SU-DHL-6 (cell line): Measurements from ENCODE around the gene GSTT4.

Experiments used
- H2AFZ ChIP-seq: fragments of 200-600 bp; sonication (generic); 2 replicates; pipeline ENCODE4 v1.6.1; 2014; ENCODE audit warnings: low read depth, mild to moderate bottlenecking, moderate library complexity, mixed read lengths, antibody characterized with exemption, low read length; ENCODE audit not compliant: severe bottlenecking
- H3F3A ChIP-seq: fragments of 200-600 bp; shearing (Covaris generic); 2 replicates; pipeline ENCODE4 v1.6.0; 2016; ENCODE audit warnings: antibody characterized with exemption, mild to moderate bottlenecking; ENCODE audit not compliant: insufficient read depth
- H3K27ac ChIP-seq: fragments of 200-600 bp; sonication (generic); 2 replicates; pipeline ENCODE4 v1.5.1; 2016; ENCODE audit warnings: low read depth, mild to moderate bottlenecking, low read length, moderate library complexity, mixed read lengths
- H3K27me3 ChIP-seq: fragments of 200-600 bp; sonication (generic), shearing (Covaris generic); 2 replicates; pipeline ENCODE4 v1.6.0; 2014; ENCODE audit warnings: mild to moderate bottlenecking, low read length
- H3K36me3 ChIP-seq: fragments of 200-600 bp; sonication (generic); 2 replicates; pipeline ENCODE4 v1.6.1; 2014; ENCODE audit warnings: mild to moderate bottlenecking, low read length, mixed read lengths
- H3K4me2 ChIP-seq: fragments of 300-600, 200-600 bp; shearing (Covaris generic), sonication (generic); 2 replicates; pipeline ENCODE4 v1.6.0; 2014; ENCODE audit warnings: low read length, low read depth, mild to moderate bottlenecking; ENCODE audit not compliant: poor library complexity, severe bottlenecking
- H3K4me3 ChIP-seq: fragments of 200-600 bp; sonication (generic); 2 replicates; pipeline ENCODE4 v1.5.1; 2014; ENCODE audit warnings: antibody characterized with exemption, low read length, mild to moderate bottlenecking, mixed read lengths; ENCODE audit not compliant: insufficient read depth, poor library complexity, severe bottlenecking
- H3K79me2 ChIP-seq: fragments of 200-600 bp; sonication (generic); 2 replicates; pipeline ENCODE4 v1.6.1; 2014; ENCODE audit warnings: mild to moderate bottlenecking, low read length, moderate library complexity; ENCODE audit not compliant: insufficient read depth
- H3K9ac ChIP-seq: fragments of 200-600 bp; sonication (generic); 2 replicates; pipeline ENCODE4 v1.7.0; 2014; ENCODE audit warnings: mild to moderate bottlenecking, low read length
- H3K9me2 ChIP-seq: fragments of 200-600 bp; sonication (generic); replicated peaks from 2 replicates; pipeline ENCODE4 v1.6.1; 2014; ENCODE audit warnings: low read length; ENCODE audit not compliant: insufficient read depth
- H3K9me3 ChIP-seq: fragments of 200-600 bp; sonication (generic); 2 replicates; pipeline ENCODE4 v1.6.1; 2014; ENCODE audit warnings: low read length, mixed read lengths; ENCODE audit not compliant: insufficient read depth
- H4K20me1 ChIP-seq: fragments of 200-600 bp; sonication (generic); 2 replicates; pipeline ENCODE4 v1.6.1; 2014; ENCODE audit warnings: low read depth, mild to moderate bottlenecking, antibody characterized with exemption, low read length, moderate library complexity, mixed read lengths
- EZH2phosphoT487 ChIP-seq: fragments of 200-600 bp; sonication (generic), shearing (Covaris generic); conservative IDR thresholded peaks from 2 replicates; pipeline ENCODE4 v1.6.1; 2018; ENCODE audit warnings: mild to moderate bottlenecking, antibody characterized with exemption, low read length, moderate library complexity, mixed read lengths
- TF ChIP-seq, protein P1 (sequence below): fragments of 200-600 bp; sonication (generic); IDR thresholded peaks from one replicate; pipeline ENCODE4 v1.5.1; 2017; ENCODE audit warnings: antibody characterized with exemption, mild to moderate bottlenecking, low read length, moderate library complexity; ENCODE audit not compliant: insufficient read depth, poor library complexity, severe bottlenecking

The GSTT4 gene

GRCh38 chr22:24040946-24041345 is 35.7 kb upstream of the GSTT4 start:
- no peak for TF ChIP-seq EZH2phosphoT487
- Histone ChIP-seq H3K36me3 (no peaks in the 10 kb centered on the region), H3K4me2 (no peak overlapping the region), H3K27me3 (no peaks in the 10 kb centered on the region), H3K9ac (no peak overlapping the region), H4K20me1 (no peaks in the 10 kb centered on the region), H3K4me3 (no peak overlapping the region), H3K9me2 (no peaks in the 10 kb centered on the region), H3K27ac (no peak overlapping the region), H3K79me2 (no peaks in the 10 kb centered on the region), H3F3A (no peaks in the 10 kb centered on the region), H3K9me3 (no peaks in the 10 kb centered on the region), H2AFZ (no peak overlapping the region)

- Histone ChIP-seq H3K79me2 (no peaks in the 10 kb centered on the region; the same call in 1 of the 2 replicates), H3K9me2 (no peaks in the 10 kb centered on the region), H3K9me3 (no peaks in the 10 kb centered on the region), H4K20me1 (no peaks in the 10 kb centered on the region), H3K9ac (no peak overlapping the region), H3K27me3 (no peaks in the 10 kb centered on the region), H3K36me3 (no peaks in the 10 kb centered on the region), H2AFZ (no peak overlapping the region), H3K27ac (no peak overlapping the region), H3F3A (no peaks in the 10 kb centered on the region), H3K4me2 (no peak overlapping the region), H3K4me3 (no peak overlapping the region)
- TF ChIP-seq EZH2phosphoT487, result no peak
- TF ChIP-seq, protein P1, sequence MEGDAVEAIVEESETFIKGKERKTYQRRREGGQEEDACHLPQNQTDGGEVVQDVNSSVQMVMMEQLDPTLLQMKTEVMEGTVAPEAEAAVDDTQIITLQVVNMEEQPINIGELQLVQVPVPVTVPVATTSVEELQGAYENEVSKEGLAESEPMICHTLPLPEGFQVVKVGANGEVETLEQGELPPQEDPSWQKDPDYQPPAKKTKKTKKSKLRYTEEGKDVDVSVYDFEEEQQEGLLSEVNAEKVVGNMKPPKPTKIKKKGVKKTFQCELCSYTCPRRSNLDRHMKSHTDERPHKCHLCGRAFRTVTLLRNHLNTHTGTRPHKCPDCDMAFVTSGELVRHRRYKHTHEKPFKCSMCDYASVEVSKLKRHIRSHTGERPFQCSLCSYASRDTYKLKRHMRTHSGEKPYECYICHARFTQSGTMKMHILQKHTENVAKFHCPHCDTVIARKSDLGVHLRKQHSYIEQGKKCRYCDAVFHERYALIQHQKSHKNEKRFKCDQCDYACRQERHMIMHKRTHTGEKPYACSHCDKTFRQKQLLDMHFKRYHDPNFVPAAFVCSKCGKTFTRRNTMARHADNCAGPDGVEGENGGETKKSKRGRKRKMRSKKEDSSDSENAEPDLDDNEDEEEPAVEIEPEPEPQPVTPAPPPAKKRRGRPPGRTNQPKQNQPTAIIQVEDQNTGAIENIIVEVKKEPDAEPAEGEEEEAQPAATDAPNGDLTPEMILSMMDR, result no peak
These were observed 33.8 kb upstream of the GSTT4 start for GRCh38 chr22:24039046-24039445.

DNA sequence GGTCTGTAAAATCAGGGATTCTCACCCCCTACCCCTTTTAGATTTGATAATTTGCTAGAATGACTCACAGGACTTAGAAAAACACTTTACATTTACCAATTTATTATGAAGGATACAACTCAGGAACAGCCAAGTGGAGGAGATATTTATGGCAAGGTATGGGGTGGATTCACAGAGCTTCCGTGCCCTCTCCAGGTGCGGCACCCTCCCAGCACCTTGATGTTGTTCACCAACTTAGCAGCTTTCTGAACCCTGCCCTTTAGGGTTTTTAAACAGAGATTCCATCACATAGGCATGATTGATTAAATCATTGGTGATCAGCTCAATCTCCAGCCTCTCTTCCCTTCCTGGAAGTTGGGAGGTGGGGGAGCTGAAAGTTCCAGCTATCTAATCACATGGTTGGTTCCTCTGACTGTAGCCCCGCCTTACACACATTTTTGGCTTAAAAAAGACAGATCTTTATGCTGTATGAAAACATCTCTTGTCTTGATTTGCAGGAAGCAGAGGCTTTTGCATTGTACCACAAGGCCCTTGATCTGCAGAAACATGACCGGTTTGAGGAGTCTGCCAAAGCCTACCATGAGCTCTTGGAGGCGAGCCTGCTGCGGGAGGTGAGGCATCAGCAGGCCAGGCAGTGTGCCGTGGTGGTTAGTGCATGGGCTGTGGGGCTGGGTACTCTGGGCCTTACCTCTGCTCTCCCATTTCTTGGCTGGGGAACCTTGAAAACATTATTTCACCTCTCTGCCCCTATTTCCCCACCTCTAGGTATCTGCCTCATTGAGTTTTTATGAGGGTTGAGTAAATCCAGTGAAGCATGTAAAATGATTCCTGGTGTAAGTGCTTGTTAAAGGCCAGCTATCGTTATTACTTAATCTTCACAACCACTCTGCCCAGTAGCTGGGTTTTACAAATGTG is 32.9 kb upstream of the GSTT4 start:
- Histone ChIP-seq H4K20me1 (no peaks in the 10 kb centered on the region), H3K9me2 (no peaks in the 10 kb centered on the region), H3K4me2 (no peak overlapping the region), H3F3A (no peaks in the 10 kb centered on the region), H3K9me3 (no peaks in the 10 kb centered on the region), H2AFZ (no peak overlapping the region), H3K27me3 (no peaks in the 10 kb centered on the region), H3K36me3 (no peaks in the 10 kb centered on the region), H3K9ac (no peak overlapping the region), H3K79me2 (peaks cover 6% of the 10 kb centered on the region), H3K27ac (no peak overlapping the region), H3K4me3 (no peak overlapping the region)
- TF ChIP-seq EZH2phosphoT487, result no peak
- TF ChIP-seq, protein P1, result no peak

DNA sequence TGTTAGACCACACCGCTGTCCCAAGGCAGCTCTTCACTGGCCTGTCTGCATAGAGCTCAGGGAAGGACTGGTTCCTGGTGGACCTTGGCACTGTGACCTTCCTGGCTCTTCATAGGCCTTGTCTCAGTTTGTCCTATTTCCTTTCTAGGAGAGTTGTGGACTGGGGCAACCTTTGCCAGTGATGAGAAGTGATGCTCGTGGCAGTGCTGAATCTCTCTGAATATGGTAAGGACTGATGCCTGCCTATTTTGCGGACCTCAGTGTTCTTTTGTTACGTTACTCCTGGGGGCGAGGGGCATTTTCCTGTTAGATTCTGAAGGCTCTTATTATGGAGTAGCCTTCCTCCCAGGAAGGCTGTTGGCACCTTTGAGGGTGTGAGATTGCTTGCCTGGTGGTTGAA is 30.0 kb upstream of the GSTT4 start:
- Histone ChIP-seq H3K9me2 (no peaks in the 10 kb centered on the region), H3K79me2 (peaks cover 18% of the 10 kb centered on the region), H3K9ac (no peak overlapping the region), H2AFZ (no peak overlapping the region), H3K36me3 (no peaks in the 10 kb centered on the region), H3K4me2 (no peak overlapping the region), H3K4me3 (no peak overlapping the region), H3F3A (no peaks in the 10 kb centered on the region), H3K27me3 (no peaks in the 10 kb centered on the region), H3K27ac (no peak overlapping the region), H4K20me1 (no peaks in the 10 kb centered on the region), H3K9me3 (no peaks in the 10 kb centered on the region)
- no peak for TF ChIP-seq EZH2phosphoT487
- TF ChIP-seq, protein P1, result no peak
